CD4-positive, CD25-positive, alpha-beta regulatory T cell (primary cell): Measurements from ENCODE around the gene PROKR1. TPM values are rescaled to one million over a fixed set of nuclear protein-coding genes. Genes with fewer than 3 reads are reported as not detected.
"Not testable (repeated sequence)": the region's sequence is repeated elsewhere in the genome, so short reads cannot be mapped to it uniquely, and the experiment has no call there.

Source experiments
- ATAC-seq, 2 donors: fragments of 150-1000 bp; cut with Tn5 transposase; one replicate each; pipeline ENCODE4 v1.10.0; 2021; ENCODE audit warnings: low read depth in 2 of 2, moderate number of reproducible peaks in 2 of 2, moderate library complexity in 1 of 2
- DNase-seq, 3 donors: peaks; one replicate each; pipeline versions ENCODE4 v3.0.0 to v3.0.0-alpha.2; 2012 to 2022; ENCODE audit warnings: mixed read lengths in 1 of 3
- H3K27ac ChIP-seq: one replicate; pipeline ENCODE4 v1.7.0; 2013; ENCODE audit warnings: mild to moderate bottlenecking, low read length; ENCODE audit not compliant: insufficient read depth, poor library complexity, severe bottlenecking
- H3K27me3 ChIP-seq: one replicate; pipeline ENCODE4 v1.7.0; 2013; ENCODE audit warnings: low read length; ENCODE audit not compliant: control insufficient read depth, insufficient read depth
- H3K36me3 ChIP-seq: one replicate; pipeline ENCODE4 v1.7.0; 2013; ENCODE audit warnings: mild to moderate bottlenecking, low read length, moderate library complexity; ENCODE audit not compliant: control insufficient read depth, insufficient read depth
- H3K4me1 ChIP-seq: 2 replicates; pipeline ENCODE4 v1.7.0; 2013; ENCODE audit warnings: mild to moderate bottlenecking, low read length; ENCODE audit not compliant: insufficient read depth, control insufficient read depth, poor library complexity, severe bottlenecking
- H3K4me3 ChIP-seq: one replicate; pipeline ENCODE4 v1.7.0; 2013; ENCODE audit warnings: low read depth, mild to moderate bottlenecking, low read length, moderate library complexity
- H3K9me3 ChIP-seq, 2 experiments: 1 replicate in 1 of 2; 2 replicates in 1 of 2; pipeline ENCODE4 v1.7.0; 2013; ENCODE audit warnings: low read length in 2 of 2, mild to moderate bottlenecking in 1 of 2, moderate library complexity in 1 of 2; ENCODE audit not compliant: control insufficient read depth in 2 of 2
- H3K27ac Mint-ChIP-seq, 3 donors: one replicate each; pipeline ENCODE4 v1.8.0; 2020 to 2022; ENCODE audit warnings: mild to moderate bottlenecking in 3 of 3, mixed read lengths in 3 of 3, moderate library complexity in 2 of 3
- H3K27me3 Mint-ChIP-seq: one replicate; pipeline ENCODE4 v1.8.0; 2022; ENCODE audit warnings: mild to moderate bottlenecking, mixed read lengths
- H3K36me3 Mint-ChIP-seq: one replicate; pipeline ENCODE4 v1.8.0; 2020; ENCODE audit warnings: mixed read lengths
- H3K4me1 Mint-ChIP-seq, 4 donors: one replicate each; pipeline ENCODE4 v1.8.0; 2020 to 2022; ENCODE audit warnings: mixed read lengths in 4 of 4, mild to moderate bottlenecking in 1 of 4
- H3K4me3 Mint-ChIP-seq, 4 donors: one replicate each; pipeline ENCODE4 v1.8.0; 2020 to 2022; ENCODE audit warnings: mild to moderate bottlenecking in 4 of 4, mixed read lengths in 4 of 4, moderate library complexity in 3 of 4
- H3K9me3 Mint-ChIP-seq, 7 donors: one replicate each; pipeline ENCODE4 v1.8.0; 2020 to 2022; ENCODE audit warnings: mixed read lengths in 7 of 7, mild to moderate bottlenecking in 3 of 7, moderate library complexity in 2 of 7
- polyA plus RNA-seq, 4 donors: library from polyadenylated mRNA; unstranded; fragments of 300-500 nt; fragmentation: Illumina TruSeq; gene quantifications; one replicate each; pipeline ENCODE4 v1.2.3, GENCODE V29; 2021
- total RNA-seq: library from RNA; stranded (reverse); gene quantifications from one replicate; pipeline ENCODE4 v1.2.3, GENCODE V29; 2022

Gene PROKR1
- total RNA-seq = not detected
- not detected for polyA plus RNA-seq

GRCh38 chr2:68643011-68643873 is at the start of gene PROKR1:
Gene PROKR1 (plus strand): TSS chr2:68643579. CDS start chr2:68645822, 2,243 bp downstream.
- Mint-ChIP-seq H3K36me3 (no peaks in the 10 kb centered on the region), H3K4me3 (peak within 1 kb of the TSS in 3 of 4 donors; percentile 3 to 61 (median 20)), H3K4me1 (peaks cover 0 to 8% (median 0%) of the 10 kb centered on the region in 4 donors), H3K27me3 (peaks cover 67% of the 10 kb centered on the region), H3K27ac (no peak within 1 kb of the TSS), H3K9me3 (peaks cover 2 to 15% (median 5%) of the 10 kb centered on the region in 7 donors)
- H3K27me3 ChIP-seq = peaks cover 56% of the 10 kb centered on the region
- H3K36me3 ChIP-seq = no peaks in the 10 kb centered on the region
- ATAC-seq = peak in 1 of 2 donors; percentile 11
- no peak within 1 kb of the TSS for H3K4me3 ChIP-seq
- H3K27ac ChIP-seq = no peak within 1 kb of the TSS
- DNase-seq = peak in 1 of 3 donors; percentile 17
- H3K9me3 ChIP-seq = peaks cover 0 to 7% of the 10 kb centered on the region in 2 experiments
- H3K4me1 ChIP-seq = peaks cover 11% of the 10 kb centered on the region

GRCh38 chr2:68594041-68594440 is 49.3 kb upstream of the PROKR1 start:
- Mint-ChIP-seq H3K9me3 (peaks cover 0 to 3% (median 0%) of the 10 kb centered on the region in 7 donors), H3K27me3 (peaks cover 4% of the 10 kb centered on the region), H3K27ac (no peak overlapping the region), H3K36me3 (peaks cover 3% of the 10 kb centered on the region), H3K4me3 (peak overlapping the region in 1 of 4 donors; percentile 64), H3K4me1 (peaks cover 6 to 14% (median 9%) of the 10 kb centered on the region in 4 donors)
- ATAC-seq (no peak), DNase-seq (no peak)
- Histone ChIP-seq H3K27ac (no peak overlapping the region), H3K4me1 (peaks cover 6% of the 10 kb centered on the region), H3K4me3 (no peak overlapping the region), H3K9me3 (no peaks in the 10 kb centered on the region), H3K36me3 (no peaks in the 10 kb centered on the region), H3K27me3 (no peaks in the 10 kb centered on the region)

GRCh38 chr2:68594674-68595492 is 48.5 kb upstream of the PROKR1 start:
- Mint-ChIP-seq H3K9me3 (peaks cover 0 to 9% (median 0%) of the 10 kb centered on the region in 7 donors), H3K4me1 (peaks cover 6 to 14% (median 9%) of the 10 kb centered on the region in 4 donors), H3K27ac (peak overlapping the region in 1 of 3 donors; percentile 48), H3K4me3 (peak overlapping the region in 3 of 4 donors; percentile 22 to 54 (median 53)), H3K27me3 (peaks cover 9% of the 10 kb centered on the region), H3K36me3 (peaks cover under 1% of the 10 kb centered on the region)
- H3K27me3 ChIP-seq = no peaks in the 10 kb centered on the region
- peak overlapping the region; percentile 76 for H3K4me3 ChIP-seq
- no peaks in the 10 kb centered on the region for H3K9me3 ChIP-seq
- peaks cover 6% of the 10 kb centered on the region for H3K4me1 ChIP-seq
- peak; percentile 32 to 67 (median 60) for DNase-seq
- ATAC-seq = peak; percentile 44 to 55
- no peaks in the 10 kb centered on the region for H3K36me3 ChIP-seq
- peak overlapping the region; percentile 29 for H3K27ac ChIP-seq

GRCh38 chr2:68595493-68595785 is 47.9 kb upstream of the PROKR1 start:
- H3K9me3 ChIP-seq, H3K4me1 ChIP-seq, H3K4me3 ChIP-seq, H3K36me3 Mint-ChIP-seq, H3K27me3 ChIP-seq, H3K27ac ChIP-seq, H3K36me3 ChIP-seq, ATAC-seq, DNase-seq: not testable (repeated sequence)
- peak overlapping the region in 1 of 4 donors; percentile 54 for H3K4me3 Mint-ChIP-seq
- peaks cover 0 to 14% (median 0%) of the 10 kb centered on the region in 7 donors for H3K9me3 Mint-ChIP-seq
- peaks cover 14% of the 10 kb centered on the region for H3K27me3 Mint-ChIP-seq
- H3K27ac Mint-ChIP-seq = peak overlapping the region in 1 of 3 donors; percentile 48
- H3K4me1 Mint-ChIP-seq = peaks cover 6 to 14% (median 9%) of the 10 kb centered on the region in 4 donors

- not testable (repeated sequence) for H3K27ac Mint-ChIP-seq, H3K36me3 Mint-ChIP-seq, H3K4me3 ChIP-seq, H3K4me3 Mint-ChIP-seq, H3K36me3 ChIP-seq, H3K4me1 Mint-ChIP-seq, H3K9me3 ChIP-seq, H3K27ac ChIP-seq, H3K4me1 ChIP-seq, DNase-seq, H3K27me3 ChIP-seq, ATAC-seq
- Mint-ChIP-seq H3K27me3 (peaks cover 33% of the 10 kb centered on the region), H3K9me3 (peaks cover 0 to 31% (median 8%) of the 10 kb centered on the region in 7 donors)
Measured at GRCh38 chr2:68600495-68600894, 42.9 kb upstream of the PROKR1 start.

GRCh38 chr2:68603059-68603458 is 40.3 kb upstream of the PROKR1 start:
- no peak for DNase-seq
- H3K27ac Mint-ChIP-seq = no peak overlapping the region
- Histone ChIP-seq H3K4me3 (no peak overlapping the region), H3K36me3 (no peaks in the 10 kb centered on the region), H3K27ac (no peak overlapping the region), H3K4me1 (no peaks in the 10 kb centered on the region), H3K9me3 (peaks cover 0 to 8% of the 10 kb centered on the region in 2 experiments), H3K27me3 (peaks cover 5% of the 10 kb centered on the region)
- H3K4me1 Mint-ChIP-seq = peaks cover 0 to 5% (median 0%) of the 10 kb centered on the region in 4 donors
- peaks cover 0 to 31% (median 7%) of the 10 kb centered on the region in 7 donors for H3K9me3 Mint-ChIP-seq
- no peak for ATAC-seq
- H3K27me3 Mint-ChIP-seq = peaks cover 40% of the 10 kb centered on the region
- no peaks in the 10 kb centered on the region for H3K36me3 Mint-ChIP-seq
- no peak overlapping the region for H3K4me3 Mint-ChIP-seq

- Mint-ChIP-seq H3K9me3 (peaks cover 0 to 30% (median 5%) of the 10 kb centered on the region in 7 donors), H3K4me1 (peaks cover 0 to 5% (median 0%) of the 10 kb centered on the region in 4 donors), H3K27ac (no peak overlapping the region), H3K27me3 (peaks cover 50% of the 10 kb centered on the region), H3K4me3 (no peak overlapping the region), H3K36me3 (no peaks in the 10 kb centered on the region)
- Histone ChIP-seq H3K4me3 (no peak overlapping the region), H3K9me3 (peaks cover 0 to 8% of the 10 kb centered on the region in 2 experiments), H3K27me3 (peaks cover 5% of the 10 kb centered on the region), H3K27ac (no peak overlapping the region), H3K4me1 (no peaks in the 10 kb centered on the region), H3K36me3 (no peaks in the 10 kb centered on the region)
- DNase-seq (no peak), ATAC-seq (no peak)
Measured at GRCh38 chr2:68604077-68604476, 39.3 kb upstream of the PROKR1 start.
